Inflammatory macrophage (primary cell): ENCODE measurements around the gene TSPAN11.
"Not testable (repeated sequence)": the region's sequence is repeated elsewhere in the genome, so short reads cannot be mapped to it uniquely, and the experiment has no call there.

Experiments
- DNase-seq, 2 donors: peaks; one replicate each; pipeline ENCODE4 v3.0.0-alpha.2; 2020 to 2022

The TSPAN11 gene

GRCh38 chr12:31004666-31005065 lies 78.1 kb downstream of the TSPAN11 start:
- DNase-seq: no peak

- no peak for DNase-seq
Measured at GRCh38 chr12:31005256-31005943, 78.9 kb downstream of the TSPAN11 start.

DNA sequence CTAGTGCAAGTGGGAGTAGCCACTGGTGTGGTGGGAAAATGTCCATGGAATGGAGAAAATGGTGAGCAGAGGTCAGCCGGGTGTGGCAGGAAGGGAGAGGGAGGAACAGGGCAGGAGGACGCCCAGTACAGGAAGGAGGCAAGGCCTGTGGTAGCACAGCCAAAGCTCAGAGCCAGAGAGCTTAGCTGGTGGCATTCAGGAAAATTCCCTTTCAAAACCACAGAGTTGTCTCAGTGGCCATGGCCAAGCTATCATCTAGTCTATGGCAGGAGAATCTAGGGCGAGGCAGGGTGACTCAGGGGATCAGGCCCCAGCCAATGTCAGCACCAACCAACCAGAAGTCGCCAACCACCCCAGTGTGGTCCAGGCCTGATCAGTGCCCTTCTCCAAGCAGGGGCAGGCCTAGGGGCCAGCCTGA lies 79.4 kb downstream of the TSPAN11 start:
- no peak for DNase-seq

- no peak for DNase-seq
Measured at GRCh38 chr12:31006416-31007152, 80.0 kb downstream of the TSPAN11 start.

GRCh38 chr12:31007153-31007495 lies 80.6 kb downstream of the TSPAN11 start:
- no peak for DNase-seq

DNA sequence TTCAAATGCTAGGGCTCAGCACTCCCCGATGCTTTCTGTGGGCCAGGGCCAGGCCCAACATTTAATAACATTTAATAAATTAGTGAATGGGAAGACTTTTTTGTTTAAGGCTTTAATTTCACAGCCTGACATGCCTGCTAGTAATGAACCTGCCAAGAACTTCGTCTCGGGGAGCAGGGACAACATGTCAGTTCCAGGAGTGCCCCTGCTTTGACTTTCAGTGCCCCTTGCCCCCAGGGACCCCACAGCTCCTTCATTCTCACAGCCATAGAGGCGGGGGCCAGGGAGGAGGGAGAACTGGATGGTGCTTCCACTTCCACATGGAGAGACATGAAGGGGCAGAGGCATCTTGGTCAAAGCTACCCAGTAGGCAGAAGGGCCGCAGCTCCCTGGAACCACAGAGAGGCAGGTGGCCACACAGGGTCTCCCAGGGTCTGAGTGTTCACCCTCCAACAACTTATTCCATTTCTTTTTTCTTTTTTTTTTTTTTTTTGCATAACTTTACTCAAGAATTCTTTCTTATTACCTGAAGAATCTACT lies 81.2 kb downstream of the TSPAN11 start:
- no peak for DNase-seq

DNA sequence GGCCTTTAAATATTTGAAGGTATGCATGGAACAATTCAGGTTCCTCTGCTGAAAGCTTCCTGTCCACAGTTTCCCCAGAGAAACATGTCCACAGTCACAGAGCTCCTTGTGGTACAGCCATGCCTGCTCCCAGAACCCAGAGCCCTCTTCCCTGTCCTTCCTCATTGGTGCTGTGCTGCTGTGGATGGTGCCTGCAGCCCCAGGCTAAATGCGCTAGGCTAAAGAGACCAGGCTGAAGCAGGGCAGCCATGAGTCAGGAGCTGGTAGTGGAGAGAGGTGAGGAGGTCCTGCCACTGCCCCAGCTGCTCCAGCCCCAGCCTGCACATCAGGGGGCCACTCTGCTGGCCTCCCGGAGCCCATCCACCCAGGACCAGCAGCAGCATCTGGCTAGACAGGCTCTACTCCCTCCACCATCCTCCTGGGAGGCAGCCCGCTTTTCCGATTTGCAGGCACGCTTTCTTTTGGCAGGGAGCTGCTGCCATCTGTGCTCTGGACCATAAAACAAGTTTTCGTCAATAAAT lies 81.8 kb downstream of the TSPAN11 start:
- no peak for DNase-seq

DNA sequence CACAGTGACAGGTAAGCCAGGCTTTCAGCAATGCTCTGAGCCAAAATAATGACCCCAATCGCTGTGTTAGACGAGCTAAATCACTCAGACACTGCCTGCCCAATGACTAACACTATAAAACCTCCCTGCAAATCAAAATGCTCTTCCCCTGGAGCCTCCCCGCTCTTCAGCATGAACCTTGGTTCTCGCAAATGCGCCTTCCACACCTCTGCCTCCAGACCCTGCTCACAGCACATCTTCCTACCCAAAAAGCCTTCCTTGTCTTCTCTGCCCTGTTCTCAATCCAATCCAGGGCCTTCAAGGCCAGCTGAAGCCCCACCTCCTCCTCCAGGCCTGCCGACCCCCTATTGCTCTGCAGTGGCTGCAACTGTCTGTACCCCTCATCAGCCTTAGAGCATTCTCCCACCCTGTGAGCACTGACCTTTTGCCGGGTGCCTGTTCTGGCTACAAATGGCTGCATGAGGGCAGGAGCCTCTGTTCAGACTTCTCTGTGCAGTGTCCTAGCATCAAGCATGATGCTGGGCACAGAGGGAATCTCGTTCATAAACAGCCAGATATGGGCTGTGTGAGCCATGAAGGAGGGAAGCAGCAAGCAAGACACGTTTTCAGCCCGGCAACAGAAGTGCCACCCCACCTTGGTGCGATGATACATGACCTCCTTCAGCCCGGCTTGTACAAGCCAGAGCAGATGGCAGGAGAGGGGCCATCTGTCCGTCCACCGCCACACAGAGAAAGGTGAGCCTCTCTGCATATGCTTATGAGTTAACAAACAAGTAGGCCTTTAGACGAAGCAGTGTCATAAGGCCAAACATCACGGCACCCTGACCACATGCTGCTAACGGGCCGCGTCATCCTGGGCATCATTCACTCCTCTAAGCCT lies 82.7 kb downstream of the TSPAN11 start:
- DNase-seq: no peak

- no peak for DNase-seq
Measured at GRCh38 chr12:31009976-31010375, 83.4 kb downstream of the TSPAN11 start.

GRCh38 chr12:31011336-31011735 lies 84.8 kb downstream of the TSPAN11 start:
- no peak for DNase-seq

- DNase-seq: no peak
Measured at GRCh38 chr12:31011746-31012566, 85.4 kb downstream of the TSPAN11 start.

- DNase-seq: not testable (repeated sequence)
Measured at GRCh38 chr12:31012567-31012891, 86.0 kb downstream of the TSPAN11 start.

GRCh38 chr12:31015215-31015614 lies 88.7 kb downstream of the TSPAN11 start:
- DNase-seq: no peak

GRCh38 chr12:31016057-31016456 lies 89.5 kb downstream of the TSPAN11 start:
- DNase-seq: no peak

DNA sequence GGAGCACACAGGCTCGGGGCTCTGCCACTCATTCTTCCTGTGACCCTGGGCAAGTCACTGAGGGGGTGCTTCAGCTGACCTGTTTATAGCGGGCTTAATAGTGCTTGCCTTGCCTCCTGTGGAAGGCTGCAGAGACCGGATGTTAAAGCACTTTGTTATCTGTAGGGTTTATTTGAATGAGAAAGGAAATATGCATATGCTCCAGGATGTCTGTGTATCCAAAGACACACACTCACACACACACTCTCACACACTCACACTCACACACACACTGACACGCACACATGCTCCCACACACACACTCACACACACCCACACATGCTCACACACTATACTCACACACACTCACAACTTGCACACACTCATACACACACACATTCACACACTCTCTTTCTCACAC lies 91.0 kb downstream of the TSPAN11 start:
- no peak for DNase-seq

GRCh38 chr12:31018106-31018789 lies 91.7 kb downstream of the TSPAN11 start:
- no peak for DNase-seq

GRCh38 chr12:31018790-31019505 lies 92.4 kb downstream of the TSPAN11 start:
- DNase-seq: no peak

- no peak for DNase-seq
Measured at GRCh38 chr12:31019561-31019960, 93.0 kb downstream of the TSPAN11 start.

DNA sequence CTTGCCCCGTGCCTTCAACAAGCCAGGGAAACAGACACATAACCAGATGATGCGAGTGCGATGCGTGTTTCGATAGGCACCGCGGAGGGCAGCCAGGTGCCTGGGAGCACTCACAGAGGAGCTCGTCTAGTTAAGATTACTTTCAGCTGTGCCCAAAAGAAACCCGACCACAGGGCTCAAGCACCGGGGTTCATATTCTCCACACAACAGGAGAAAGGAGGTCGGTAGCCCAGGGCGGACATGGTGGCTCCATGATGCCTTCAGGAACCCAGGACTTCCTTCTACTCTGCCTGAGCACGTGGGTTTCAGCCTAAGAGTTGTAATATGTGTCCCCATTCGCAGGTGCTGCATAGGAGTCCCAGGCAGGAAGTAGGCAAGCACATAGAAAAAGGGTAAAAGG lies 93.4 kb downstream of the TSPAN11 start:
- no peak for DNase-seq

- no peak for DNase-seq
Measured at GRCh38 chr12:31020385-31021166, 94.0 kb downstream of the TSPAN11 start.
